GM10266 (cell line): ENCODE data around the gene TVP23A.
A peak's percentile ranks its signal among the peaks of the same experiment; 100 is the strongest.

ENCODE experiments used
- DNase-seq: peaks from one replicate; pipeline ENCODE4 v3.0.0; 2012; ENCODE audit errors: extremely low spot score
- TF ChIP-seq, protein P1 (sequence below): IDR thresholded peaks from 2 replicates; pipeline ENCODE4 v1.5.1; 2012; ENCODE audit warnings: mild to moderate bottlenecking, low read depth; ENCODE audit not compliant: control insufficient read depth, insufficient read depth; ENCODE audit errors: missing control alignments

Gene TVP23A

DNA sequence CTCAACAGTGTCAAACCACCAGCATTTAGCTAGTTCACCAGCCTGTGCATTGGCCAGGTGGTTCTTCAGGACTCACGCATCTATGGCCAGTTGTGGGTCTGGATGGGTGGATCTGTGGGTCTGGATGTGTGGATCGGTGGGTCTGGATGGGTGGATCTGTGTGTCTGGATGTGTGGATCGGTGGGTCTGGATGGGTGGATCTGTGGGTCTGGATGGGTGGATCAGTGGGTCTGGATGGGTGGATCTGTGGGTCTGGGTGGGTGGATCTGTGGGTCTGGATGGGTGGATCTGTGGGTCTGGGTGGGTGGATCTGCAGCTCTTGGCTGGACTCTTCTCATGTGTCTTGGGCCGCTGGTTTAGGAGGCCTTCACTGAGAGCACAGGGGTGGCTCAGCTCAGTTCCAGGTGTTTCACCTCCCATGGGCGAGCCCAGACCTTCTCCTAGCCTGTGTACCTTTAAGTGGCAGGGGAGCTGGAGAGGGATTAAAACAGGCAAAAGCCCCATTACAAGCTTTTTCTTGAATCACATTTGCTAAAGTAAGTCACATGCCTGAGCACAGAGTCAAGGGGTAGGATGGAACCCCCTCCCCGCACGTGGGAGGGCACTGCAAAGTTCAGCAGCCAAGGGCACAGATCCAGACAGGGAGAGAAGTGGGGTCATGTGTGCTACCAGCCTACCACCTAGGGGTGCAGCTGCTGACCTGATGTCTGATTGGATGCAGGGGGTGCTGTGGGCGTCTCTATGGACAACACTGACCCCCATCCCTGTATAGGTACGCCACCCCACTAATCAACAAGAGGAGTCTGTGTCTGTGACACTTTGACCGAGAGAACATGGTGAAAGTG lies 78.4 kb downstream of the TVP23A start:
- TF ChIP-seq, protein P1, sequence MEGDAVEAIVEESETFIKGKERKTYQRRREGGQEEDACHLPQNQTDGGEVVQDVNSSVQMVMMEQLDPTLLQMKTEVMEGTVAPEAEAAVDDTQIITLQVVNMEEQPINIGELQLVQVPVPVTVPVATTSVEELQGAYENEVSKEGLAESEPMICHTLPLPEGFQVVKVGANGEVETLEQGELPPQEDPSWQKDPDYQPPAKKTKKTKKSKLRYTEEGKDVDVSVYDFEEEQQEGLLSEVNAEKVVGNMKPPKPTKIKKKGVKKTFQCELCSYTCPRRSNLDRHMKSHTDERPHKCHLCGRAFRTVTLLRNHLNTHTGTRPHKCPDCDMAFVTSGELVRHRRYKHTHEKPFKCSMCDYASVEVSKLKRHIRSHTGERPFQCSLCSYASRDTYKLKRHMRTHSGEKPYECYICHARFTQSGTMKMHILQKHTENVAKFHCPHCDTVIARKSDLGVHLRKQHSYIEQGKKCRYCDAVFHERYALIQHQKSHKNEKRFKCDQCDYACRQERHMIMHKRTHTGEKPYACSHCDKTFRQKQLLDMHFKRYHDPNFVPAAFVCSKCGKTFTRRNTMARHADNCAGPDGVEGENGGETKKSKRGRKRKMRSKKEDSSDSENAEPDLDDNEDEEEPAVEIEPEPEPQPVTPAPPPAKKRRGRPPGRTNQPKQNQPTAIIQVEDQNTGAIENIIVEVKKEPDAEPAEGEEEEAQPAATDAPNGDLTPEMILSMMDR: no peak
- no peak for DNase-seq

DNA sequence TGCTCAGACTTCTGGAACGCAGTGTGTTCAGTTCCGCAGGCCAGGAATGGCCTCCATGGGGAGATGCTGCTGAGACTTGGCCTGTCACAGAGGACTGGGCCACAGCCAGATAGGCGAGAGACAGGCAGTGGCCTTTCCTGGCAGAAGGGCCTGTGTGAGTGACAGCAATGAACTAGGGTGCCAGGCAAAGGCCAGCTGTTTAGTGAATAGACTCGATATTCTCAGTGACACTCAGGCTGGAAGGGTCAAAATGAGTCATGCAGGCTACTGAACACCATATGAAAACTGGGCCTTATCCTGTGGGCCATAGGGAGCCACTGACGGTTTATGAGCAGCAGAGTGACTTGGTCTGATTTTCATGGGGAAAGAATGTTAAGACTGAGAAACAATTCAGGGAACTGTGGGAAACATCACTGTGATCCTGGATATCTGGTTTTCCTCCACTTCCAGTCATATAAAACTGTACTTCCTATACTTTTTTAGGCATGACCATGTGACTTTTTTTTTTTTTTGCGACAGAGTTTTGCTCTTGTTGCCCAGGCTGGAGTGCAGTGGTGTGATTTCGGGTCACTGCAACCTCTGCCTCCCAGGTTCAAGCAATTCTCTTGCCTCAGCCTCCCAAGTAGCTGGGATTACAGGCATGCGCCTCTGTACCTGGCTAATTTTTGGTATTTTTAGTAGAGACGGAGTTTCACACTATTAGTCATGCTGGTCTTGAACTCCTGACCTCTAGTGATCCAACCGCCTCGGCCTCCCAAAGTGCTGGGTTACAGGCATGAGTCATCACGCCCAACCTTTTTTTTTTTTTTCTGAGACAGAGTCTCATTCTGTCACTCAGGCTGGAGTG lies 80.1 kb downstream of the TVP23A start:
- TF ChIP-seq, protein P1: no peak

DNA sequence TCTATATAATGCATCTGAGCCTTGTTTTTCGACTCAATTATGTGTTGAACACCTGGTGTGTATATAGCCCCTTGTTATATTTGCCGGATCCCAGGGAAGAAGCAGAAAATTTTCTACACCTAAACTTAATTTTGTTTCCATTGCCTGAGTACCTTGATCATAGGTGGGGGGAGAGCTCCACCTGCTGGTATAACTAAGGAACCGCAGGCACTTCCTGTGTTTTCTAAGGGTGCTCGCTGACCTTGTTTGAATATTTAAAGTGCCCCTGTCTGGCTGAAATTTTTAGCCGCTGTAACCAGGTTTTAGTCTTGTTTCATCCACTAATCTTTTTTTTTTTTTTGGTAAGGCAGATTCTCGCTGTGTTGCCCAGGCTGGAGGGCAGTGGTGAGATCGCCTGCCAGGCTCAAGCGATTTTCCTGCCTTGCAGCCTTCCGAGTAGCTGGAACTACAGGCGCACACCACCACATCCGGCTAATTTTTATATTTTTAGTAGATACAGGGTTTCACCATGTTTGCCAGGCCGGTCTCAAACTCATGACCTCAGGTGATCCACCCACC lies 81.4 kb downstream of the TVP23A start:
- TF ChIP-seq, protein P1: peak; percentile 86
- DNase-seq: peak; percentile 76

More for the DNA sequence above, 80.1 kb downstream of the TVP23A start:
- DNase-seq: peak; percentile 66

DNA sequence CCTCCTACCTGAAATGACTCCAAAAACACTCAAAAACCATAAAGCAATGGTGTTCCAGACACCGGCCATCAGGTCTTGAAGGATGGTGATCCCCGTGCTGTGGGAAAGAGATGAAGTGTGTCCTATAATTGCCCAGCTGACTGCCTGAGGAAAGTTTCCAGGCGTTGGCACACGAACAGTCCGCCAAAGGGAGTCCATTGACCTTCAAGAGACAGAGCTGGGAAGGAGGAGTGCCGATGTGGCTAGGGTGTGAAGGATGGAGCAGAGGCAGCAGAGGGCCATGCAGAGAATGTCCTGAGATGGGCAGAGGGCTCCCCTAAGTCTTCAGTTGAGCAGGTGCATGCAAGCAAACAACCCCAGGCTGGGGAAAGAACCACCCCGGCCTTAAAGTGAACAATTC lies 86.8 kb downstream of the TVP23A start:
- DNase-seq: no peak
- TF ChIP-seq, protein P1: no peak

DNA sequence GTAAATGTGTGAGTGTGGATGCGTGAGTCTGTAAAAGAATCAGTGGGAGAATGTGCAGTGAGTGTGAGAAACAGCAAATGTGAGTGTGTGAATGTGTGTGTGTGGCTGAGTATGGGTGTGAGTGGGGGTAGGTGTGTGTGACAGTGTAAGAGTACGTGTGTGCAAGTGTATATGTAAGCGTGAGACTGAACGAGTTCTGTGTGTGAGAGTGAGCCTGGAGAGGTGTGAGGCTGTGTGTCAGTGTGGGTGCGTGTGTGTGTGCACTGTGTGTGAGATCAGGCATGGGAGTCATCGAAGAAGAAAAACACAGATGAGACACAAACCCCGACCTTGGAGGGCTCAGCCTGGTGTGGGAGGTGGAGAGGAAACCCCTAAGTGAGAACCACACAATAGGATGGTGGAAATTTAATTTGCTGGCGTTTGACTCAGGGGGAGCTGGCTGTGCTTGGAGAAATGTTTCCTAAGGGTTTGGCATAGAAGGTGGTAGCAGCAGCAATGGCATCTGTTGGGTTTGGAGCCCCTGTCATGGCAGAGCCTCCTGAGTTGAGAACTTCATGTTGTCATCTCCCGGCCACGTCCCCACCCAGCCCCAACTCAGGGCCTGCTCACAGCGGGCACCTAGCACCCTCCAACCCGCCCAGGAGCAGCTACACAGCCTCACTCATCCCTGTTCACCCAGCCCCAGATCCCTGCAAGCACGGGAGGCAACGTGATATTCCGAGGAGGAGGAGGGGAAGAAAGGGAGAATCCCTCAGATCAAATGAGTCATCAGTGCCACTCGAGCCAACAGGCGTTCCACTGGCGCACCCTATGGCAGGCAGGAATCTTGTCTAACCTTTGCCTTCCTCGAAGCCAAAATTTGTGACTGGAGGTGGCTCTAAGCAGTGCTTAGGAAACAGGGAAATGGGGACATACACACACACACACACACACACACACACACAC lies 89.2 kb downstream of the TVP23A start:
- TF ChIP-seq, protein P1: no peak
- DNase-seq: no peak

DNA sequence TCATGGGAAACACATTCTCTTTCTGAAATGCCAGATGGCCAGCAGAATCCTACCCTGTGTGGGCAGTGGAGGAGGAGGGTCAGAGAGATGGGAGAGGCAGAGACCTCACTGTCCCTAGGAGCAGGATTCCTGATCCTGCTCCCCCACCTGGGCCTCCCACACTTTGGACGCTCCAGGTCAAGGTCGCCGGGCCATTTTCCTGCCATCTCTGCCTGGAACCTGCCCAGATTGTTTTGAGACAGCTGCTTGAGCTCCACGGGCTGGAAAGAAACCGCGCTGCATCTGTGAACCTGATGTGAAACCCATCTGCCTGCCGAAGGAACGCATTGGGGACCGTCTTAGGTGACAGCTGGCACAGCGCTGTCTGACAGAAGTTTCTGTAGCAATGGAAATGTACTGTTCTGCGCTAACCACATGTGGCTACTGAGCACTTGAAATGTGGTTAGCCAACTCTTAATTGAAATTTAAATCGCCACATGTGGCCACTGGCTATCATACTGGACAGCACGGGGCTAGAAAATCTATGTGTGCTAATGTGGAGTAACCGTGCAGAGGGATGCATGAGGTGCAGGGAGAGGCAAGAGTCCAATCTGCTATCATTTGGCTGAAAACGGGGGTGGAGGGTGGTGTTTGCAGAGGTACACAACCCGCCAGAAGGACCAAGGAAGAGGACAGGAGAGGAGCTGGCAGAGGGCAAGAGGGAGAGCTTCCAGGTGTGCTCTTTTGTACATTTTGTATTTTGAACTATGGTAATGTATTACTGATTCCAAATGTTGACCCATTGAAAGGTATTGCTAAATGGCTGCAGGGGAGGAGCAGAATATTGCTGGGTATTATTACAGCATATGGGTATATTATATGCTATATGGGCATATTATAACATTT lies 90.3 kb downstream of the TVP23A start:
- no peak for DNase-seq
- TF ChIP-seq, protein P1: no peak
